ENCODE measurements around the gene CORO7.

GRCh38 chr16:4370151-4370550 lies 46.2 kb downstream of the CORO7 start:
- TF ChIP-seq CTCF (IDR thresholded peaks at IDR 0.05; ENCODE audit: low read depth, low read length, poor library complexity, severe bottlenecking) (no peak), EZH2phosphoT487 (IDR thresholded peaks at IDR 0.05; ENCODE audit: borderline replicate concordance, low read length) (no peak)

Measured in DOHH2 (cell line).